Measurements from ENCODE around the gene MYO9B. TPM values are rescaled to one million over a fixed set of nuclear protein-coding genes. Genes with fewer than 3 reads are reported as not detected.

Gene MYO9B
- total RNA-seq, 2 donors from 2014 or later, result 79.4 to 96.8 TPM

GRCh38 chr19:17108453-17108784 lies 32.8 kb downstream of the MYO9B start:
- 95 to 100% methylated on average over 3 to 4 of the region's 4 CpGs for WGBS, 2 experiments (ENCODE audit: insufficient coverage in 1 of 2, insufficient read length in 1 of 2)
- Mint-ChIP-seq H3K4me3 (no peak overlapping the region), H3K9me3 (peaks cover 1% of the 10 kb centered on the region), H3K27ac (no peak overlapping the region), H3K36me3 (ENCODE audit: low read depth) (peaks cover 41% of the 10 kb centered on the region), H3K27me3 (ENCODE audit: insufficient read depth) (no peaks in the 10 kb centered on the region), H3K4me1 (peaks cover 10% of the 10 kb centered on the region)
- Histone ChIP-seq H3K27me3 (ENCODE audit: control insufficient read depth, insufficient read depth, low read length, poor library complexity, severe bottlenecking) (no peaks in the 10 kb centered on the region), H3K36me3 (ENCODE audit: control insufficient read depth, insufficient read depth, low read length) (peaks cover 13% of the 10 kb centered on the region), H3K9me3 (ENCODE audit: control insufficient read depth, low read length) (no peaks in the 10 kb centered on the region), H3K27ac (ENCODE audit: low read depth, low read length) (no peak overlapping the region), H3K4me1 (ENCODE audit: control insufficient read depth, insufficient read depth, low read length) (no peaks in the 10 kb centered on the region), H3K9ac (ENCODE audit: extremely low read depth, low read length, poor library complexity, severe bottlenecking) (no peak overlapping the region), H3K4me3 (ENCODE audit: low read length) (no peak overlapping the region)
- no peak for DNase-seq
- no peak for TF ChIP-seq CTCF (conservative IDR thresholded peaks at IDR 0.05)

DNA sequence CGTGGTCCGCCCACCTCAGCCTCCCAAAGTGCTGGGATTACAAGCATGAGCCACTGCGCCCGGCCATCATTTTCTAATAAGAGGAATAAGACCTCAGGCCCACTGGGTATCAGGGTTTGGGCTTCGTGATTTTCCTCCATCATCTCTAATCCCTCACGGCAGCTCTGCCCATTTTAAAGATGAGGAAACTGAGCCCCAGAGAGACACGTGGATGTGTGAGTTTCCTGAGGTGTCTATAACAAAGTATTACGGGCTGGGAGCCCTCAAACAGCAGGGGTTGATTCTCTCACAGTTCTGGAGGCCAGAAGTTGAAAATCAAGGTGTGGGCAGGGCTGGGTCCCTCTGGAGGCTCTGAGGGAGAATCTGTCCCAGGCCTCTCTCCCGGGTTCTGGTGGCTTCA lies 33.7 kb downstream of the MYO9B start:
- no peaks in the 10 kb centered on the region for H3K27me3 ChIP-seq (ENCODE audit: control insufficient read depth, insufficient read depth, low read length, poor library complexity, severe bottlenecking)
- TF ChIP-seq CTCF (conservative IDR thresholded peaks at IDR 0.05), result no peak
- Mint-ChIP-seq H3K9me3 (no peaks in the 10 kb centered on the region), H3K27me3 (ENCODE audit: insufficient read depth) (no peaks in the 10 kb centered on the region), H3K27ac (no peak overlapping the region), H3K4me3 (no peak overlapping the region), H3K36me3 (ENCODE audit: low read depth) (peaks cover 36% of the 10 kb centered on the region), H3K4me1 (peaks cover 17% of the 10 kb centered on the region)
- H3K36me3 ChIP-seq (ENCODE audit: control insufficient read depth, insufficient read depth, low read length), result peaks cover 12% of the 10 kb centered on the region
- no peak overlapping the region for H3K9ac ChIP-seq (ENCODE audit: extremely low read depth, low read length, poor library complexity, severe bottlenecking)
- 97% methylated on average over 9 of the region's 9 CpGs for WGBS, 2 experiments (ENCODE audit: insufficient coverage in 1 of 2, insufficient read length in 1 of 2)
- DNase-seq, result no peak
- no peaks in the 10 kb centered on the region for H3K9me3 ChIP-seq (ENCODE audit: control insufficient read depth, low read length)
- no peaks in the 10 kb centered on the region for H3K4me1 ChIP-seq (ENCODE audit: control insufficient read depth, insufficient read depth, low read length)
- no peak overlapping the region for H3K4me3 ChIP-seq (ENCODE audit: low read length)
- H3K27ac ChIP-seq (ENCODE audit: low read depth, low read length), result no peak overlapping the region

DNA sequence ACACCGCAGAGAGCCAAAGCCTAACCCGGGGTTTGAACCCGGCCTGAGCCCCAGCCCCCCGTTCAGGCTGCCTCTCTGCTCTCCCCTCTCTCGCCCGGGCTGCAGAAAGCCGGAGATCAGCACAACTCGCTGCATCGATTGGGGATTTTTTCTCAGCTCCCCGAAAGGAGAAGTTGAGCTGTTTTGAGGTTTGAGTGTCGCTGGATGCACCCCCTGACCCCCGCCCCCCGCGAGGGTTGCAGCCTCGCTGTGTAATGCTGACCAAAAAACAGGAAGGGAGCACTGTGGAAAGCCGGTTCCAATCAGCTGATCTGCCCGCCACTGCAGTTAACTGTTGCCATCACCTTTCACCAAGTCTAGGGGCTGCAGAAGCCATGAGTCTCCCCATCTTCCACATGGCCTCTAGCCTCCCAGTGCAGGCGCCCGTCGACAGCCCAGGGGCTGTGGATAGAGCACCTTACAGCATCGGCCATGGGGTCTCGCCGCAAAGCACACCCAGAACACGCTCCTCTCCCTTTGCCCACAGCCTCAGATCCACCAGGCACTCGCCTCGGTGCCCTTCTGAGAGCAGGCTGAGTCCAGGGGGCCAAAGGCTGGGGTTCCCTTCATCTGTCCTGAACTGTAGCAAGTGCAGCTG lies 34.5 kb downstream of the MYO9B start:
- Histone ChIP-seq H3K27ac (ENCODE audit: low read depth, low read length) (no peak overlapping the region), H3K9ac (ENCODE audit: extremely low read depth, low read length, poor library complexity, severe bottlenecking) (no peak overlapping the region), H3K36me3 (ENCODE audit: control insufficient read depth, insufficient read depth, low read length) (peaks cover 12% of the 10 kb centered on the region), H3K4me3 (ENCODE audit: low read length) (no peak overlapping the region), H3K4me1 (ENCODE audit: control insufficient read depth, insufficient read depth, low read length) (no peaks in the 10 kb centered on the region), H3K27me3 (ENCODE audit: control insufficient read depth, insufficient read depth, low read length, poor library complexity, severe bottlenecking) (no peaks in the 10 kb centered on the region), H3K9me3 (ENCODE audit: control insufficient read depth, low read length) (no peaks in the 10 kb centered on the region)
- Mint-ChIP-seq H3K27ac (no peak overlapping the region), H3K4me1 (peaks cover 21% of the 10 kb centered on the region), H3K4me3 (no peak overlapping the region), H3K36me3 (ENCODE audit: low read depth) (peaks cover 37% of the 10 kb centered on the region), H3K9me3 (no peaks in the 10 kb centered on the region), H3K27me3 (ENCODE audit: insufficient read depth) (no peaks in the 10 kb centered on the region)
- WGBS, 2 experiments (ENCODE audit: insufficient coverage in 1 of 2, insufficient read length in 1 of 2), result 94 to 95% methylated on average over 26 of the region's 26 CpGs
- no peak for DNase-seq
- no peak for TF ChIP-seq CTCF (conservative IDR thresholded peaks at IDR 0.05)
